ENCODE measurements around the gene ZFP91. TPM values are rescaled to one million over a fixed set of nuclear protein-coding genes. Genes with fewer than 3 reads are reported as not detected.

ZFP91 gene
- total and polyA plus RNA-seq, 2 of the 13 experiments (the other 11 are each of a cell fraction or from before 2014, with no cell fraction given) = 13.5 to 38.6 TPM

DNA sequence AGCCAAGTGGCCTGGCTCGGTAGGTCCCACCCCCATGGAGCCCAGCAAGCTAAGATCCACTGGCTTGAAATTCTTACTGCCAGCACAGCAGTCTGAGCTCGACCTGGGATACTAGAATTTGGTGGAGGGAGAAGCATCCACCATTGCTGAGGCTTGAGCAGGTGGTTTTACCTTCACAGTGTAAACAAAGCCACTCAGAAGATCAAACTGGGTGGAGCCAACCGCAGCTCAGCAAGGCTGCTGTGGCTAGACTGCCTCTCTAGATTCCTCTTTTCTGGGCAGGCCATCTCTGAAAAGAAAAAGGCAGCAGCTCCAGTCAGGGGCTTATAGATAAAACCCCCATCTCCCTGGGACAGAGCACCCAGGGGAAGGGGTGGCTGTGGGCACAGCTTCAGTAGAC, 48.6 kb upstream of the ZFP91 start:
- POLR2A ChIA-PET = no interaction called here
- Histone ChIP-seq H3K4me3 (replicated peaks in 1 of 3; ENCODE audit: insufficient read depth in 1 of 3, low read depth in 2 of 3, low read length in 3 of 3) (no peak overlapping the region), H3K4me1 (ENCODE audit: insufficient read depth, low read length) (peaks cover 9% of the 10 kb centered on the region; the same call in 1 of the 2 replicates), H3K79me2 (ENCODE audit: insufficient read depth, low read length) (no peaks in the 10 kb centered on the region), H3K27me3 (ENCODE audit: control insufficient read depth in 1 of 2, insufficient read depth in 2 of 2, low read length in 2 of 2) (no peaks in the 10 kb centered on the region; a peak in 1 of 5 replicates), H3K9ac (ENCODE audit: insufficient read depth, low read depth, low read length) (no peak overlapping the region), H3K9me3 (ENCODE audit: low read length) (no peaks in the 10 kb centered on the region), H4K20me1 (ENCODE audit: insufficient read depth, low read length) (no peaks in the 10 kb centered on the region), H3K36me3 (replicated peaks in 1 of 2; ENCODE audit: control insufficient read depth in 1 of 2, insufficient read depth in 2 of 2, low read length in 2 of 2) (no peaks in the 10 kb centered on the region), H3K27ac (ENCODE audit: extremely low read length, insufficient read depth, low read length) (no peak overlapping the region), H3K4me2 (ENCODE audit: low read depth, low read length) (no peak overlapping the region), H2AFZ (ENCODE audit: low read length) (no peak overlapping the region)
- intact Hi-C loops (cut with micrococcal nuclease; ENCODE audit: unreplicated experiment) = no loop called here
- CTCF ChIA-PET (ENCODE audit: low intra/inter-chr PET ratio, low total read pairs) = no interaction called here
- WGBS (ENCODE audit: low lambda C conversion rate) = 89% methylated on average over 2 of the region's 3 CpGs
- ATAC-seq (no peak), DNase-seq (ENCODE audit: low spot score) (no peak), FAIRE-seq (no peak)
- in situ Hi-C loops (cut with HindIII; ENCODE audit: extremely low pct_ligation_motif_present, low pct_unique_long_range_greater_than_20kb) = loop anchor here (25.0 kb wide), 1 partner anchor 257 kb away; no protein-coding TSS in a partner anchor
- no TSS peak for BruUV-seq (replicated peaks)
- no peak for TF ChIP-seq ZC3H13 (CRISPR knock-in tag; IDR thresholded peaks at IDR 0.05)
- TF ChIP-seq PLRG1 (conservative IDR thresholded peaks at IDR 0.05) = no peak
- no peak for TF ChIP-seq ZNF3 (CRISPR knock-in tag; IDR thresholded peaks at IDR 0.05)
- no peak for TF ChIP-seq BATF2 (CRISPR knock-in tag; IDR thresholded peaks at IDR 0.05)
- no peak for TF ChIP-seq AHR (CRISPR knock-in tag; IDR thresholded peaks at IDR 0.05)
- no peak for TF ChIP-seq ZNF83 (CRISPR knock-in tag; IDR thresholded peaks at IDR 0.05; ENCODE audit: borderline replicate concordance)
- no peak for TF ChIP-seq ATF1 (CRISPR knock-in tag; IDR thresholded peaks at IDR 0.05)

DNA sequence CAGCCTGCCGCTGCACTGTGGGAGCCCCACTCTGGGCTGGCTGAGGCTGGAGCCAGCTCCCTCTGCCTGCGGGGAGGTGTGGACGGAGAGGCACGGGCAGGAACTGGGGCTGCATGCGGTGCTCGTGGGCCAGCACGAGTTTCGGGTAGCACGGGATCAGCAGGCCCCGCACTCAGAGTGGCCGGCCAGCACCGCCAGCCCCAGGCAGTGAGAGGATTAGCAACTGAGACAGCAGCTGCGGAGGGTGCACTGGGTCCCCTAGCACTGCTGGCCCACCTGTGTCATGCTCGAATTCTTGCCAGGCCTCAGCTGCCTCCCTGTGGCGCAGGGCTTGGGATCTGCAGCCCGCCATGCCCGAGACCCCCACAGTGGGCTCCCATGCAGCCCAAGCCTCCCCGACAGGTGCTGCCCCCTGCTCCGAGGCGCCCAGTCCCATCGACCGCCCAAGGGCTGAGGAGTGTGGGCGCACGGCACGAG, 47.0 kb upstream of the ZFP91 start:
- Histone ChIP-seq H3K9ac (ENCODE audit: insufficient read depth, low read depth, low read length) (no peak overlapping the region), H3K9me3 (ENCODE audit: low read length) (no peaks in the 10 kb centered on the region), H3K27me3 (ENCODE audit: control insufficient read depth in 1 of 2, insufficient read depth in 2 of 2, low read length in 2 of 2) (no peaks in the 10 kb centered on the region; a peak in 1 of 5 replicates), H3K36me3 (replicated peaks in 1 of 2; ENCODE audit: control insufficient read depth in 1 of 2, insufficient read depth in 2 of 2, low read length in 2 of 2) (no peaks in the 10 kb centered on the region), H3K4me1 (ENCODE audit: insufficient read depth, low read length) (peaks cover 9% of the 10 kb centered on the region; the same call in 1 of the 2 replicates), H4K20me1 (ENCODE audit: insufficient read depth, low read length) (no peaks in the 10 kb centered on the region), H3K79me2 (ENCODE audit: insufficient read depth, low read length) (no peaks in the 10 kb centered on the region), H3K4me2 (ENCODE audit: low read depth, low read length) (no peak overlapping the region), H3K27ac (ENCODE audit: extremely low read length, insufficient read depth, low read length) (no peak overlapping the region), H3K4me3 (replicated peaks in 1 of 3; ENCODE audit: insufficient read depth in 1 of 3, low read depth in 2 of 3, low read length in 3 of 3) (no peak overlapping the region), H2AFZ (ENCODE audit: low read length) (no peak overlapping the region)
- CTCF ChIA-PET (ENCODE audit: low intra/inter-chr PET ratio, low total read pairs) = no interaction called here
- POLR2A ChIA-PET = no interaction called here
- DNase-seq (ENCODE audit: low spot score) (no peak), ATAC-seq (no peak), FAIRE-seq (no peak)
- in situ Hi-C loops (cut with HindIII; ENCODE audit: extremely low pct_ligation_motif_present, low pct_unique_long_range_greater_than_20kb) = loop anchor here (25.0 kb wide), 1 partner anchor 255 kb away; no protein-coding TSS in a partner anchor
- intact Hi-C loops (cut with micrococcal nuclease; ENCODE audit: unreplicated experiment) = no loop called here
- no peak for TF ChIP-seq PRPF4 (IDR thresholded peaks at IDR 0.05; ENCODE audit: low read depth, low read length, poor library complexity, severe bottlenecking)
- no peak for TF ChIP-seq ZBTB3 (CRISPR knock-in tag; IDR thresholded peaks at IDR 0.05; ENCODE audit: borderline replicate concordance, low read depth)
- TF ChIP-seq ZSCAN22 (CRISPR knock-in tag; IDR thresholded peaks at IDR 0.05) = no peak
- TF ChIP-seq ZBTB42 (CRISPR knock-in tag; IDR thresholded peaks at IDR 0.05) = no peak
- no peak for TF ChIP-seq RCOR2 (CRISPR knock-in tag; IDR thresholded peaks at IDR 0.05)
- BruUV-seq (replicated peaks) = no TSS peak
- WGBS (ENCODE audit: low lambda C conversion rate) = 93% methylated on average over 3 of the region's 25 CpGs
